GM19023 (cell line): ENCODE data around the gene FUZ.
A peak's percentile ranks its signal among the peaks of the same experiment; 100 is the strongest.

Experiments
- ATAC-seq: cut with Tn5 transposase; IDR thresholded peaks from one replicate; pipeline ENCODE4 v1.9.1; 2021; ENCODE audit warnings: mild to moderate bottlenecking, moderate library complexity; ENCODE audit not compliant: unreplicated experiment

FUZ gene

GRCh38 chr19:49786376-49786820 lies 26.7 kb downstream of the FUZ start:
- ATAC-seq = no peak

- no peak for ATAC-seq
Measured at GRCh38 chr19:49782515-49782914, 30.6 kb downstream of the FUZ start.

- ATAC-seq = no peak
Measured at GRCh38 chr19:49781394-49781793, 31.7 kb downstream of the FUZ start.

- ATAC-seq = no peak
Measured at GRCh38 chr19:49780861-49781260, 32.2 kb downstream of the FUZ start.

GRCh38 chr19:49779731-49780555 lies 33.1 kb downstream of the FUZ start:
- no peak for ATAC-seq

DNA sequence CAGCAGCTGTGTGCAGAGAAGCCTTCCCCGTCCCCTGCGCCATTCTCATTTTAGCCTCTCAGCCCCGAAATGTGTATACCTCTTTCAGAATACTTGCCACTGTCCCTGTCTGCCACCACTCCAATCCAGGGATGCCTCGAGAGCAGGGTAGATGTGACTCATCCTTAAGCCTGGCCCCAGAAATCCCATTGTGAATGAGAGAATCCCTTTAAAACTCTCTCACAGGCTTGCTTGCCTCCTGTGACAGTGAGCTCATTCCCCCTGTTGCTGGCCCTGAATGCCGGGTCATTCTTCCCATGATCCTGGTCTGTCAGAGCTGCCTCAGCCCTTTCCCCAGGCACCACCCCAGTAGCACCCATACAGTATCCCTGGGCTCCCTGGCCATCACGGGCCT lies 36.7 kb downstream of the FUZ start:
- no peak for ATAC-seq

DNA sequence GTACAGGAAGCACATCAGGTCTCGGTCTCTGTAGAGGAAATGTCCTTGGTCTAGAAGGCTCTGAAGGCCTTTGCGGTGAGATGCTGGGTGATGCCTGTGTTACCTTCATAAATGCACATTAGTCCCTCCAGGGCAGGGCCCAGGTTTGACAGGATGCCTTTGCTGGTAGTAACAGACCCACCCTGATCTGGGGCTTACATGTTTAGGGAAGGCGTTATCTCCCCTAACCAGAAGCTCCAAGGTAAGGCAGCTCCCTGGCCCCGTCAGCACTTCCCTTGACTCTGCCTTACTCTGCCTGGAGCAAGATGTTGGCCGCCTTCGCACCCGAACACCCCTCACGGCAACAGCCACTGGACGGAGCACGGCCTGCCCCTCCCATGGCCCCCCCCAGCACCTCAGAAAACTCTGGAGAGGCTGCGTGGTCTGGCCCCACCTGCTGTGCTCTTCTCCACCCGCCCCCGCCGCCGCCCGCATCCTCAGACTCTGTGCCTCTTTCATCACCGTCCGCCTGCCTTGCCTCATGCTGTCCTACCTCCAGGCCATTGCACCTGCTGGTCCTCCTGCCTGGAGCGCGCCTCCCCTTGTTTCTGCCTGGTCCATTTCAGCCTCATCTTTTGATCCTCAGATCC lies 37.2 kb downstream of the FUZ start:
- ATAC-seq = no peak

DNA sequence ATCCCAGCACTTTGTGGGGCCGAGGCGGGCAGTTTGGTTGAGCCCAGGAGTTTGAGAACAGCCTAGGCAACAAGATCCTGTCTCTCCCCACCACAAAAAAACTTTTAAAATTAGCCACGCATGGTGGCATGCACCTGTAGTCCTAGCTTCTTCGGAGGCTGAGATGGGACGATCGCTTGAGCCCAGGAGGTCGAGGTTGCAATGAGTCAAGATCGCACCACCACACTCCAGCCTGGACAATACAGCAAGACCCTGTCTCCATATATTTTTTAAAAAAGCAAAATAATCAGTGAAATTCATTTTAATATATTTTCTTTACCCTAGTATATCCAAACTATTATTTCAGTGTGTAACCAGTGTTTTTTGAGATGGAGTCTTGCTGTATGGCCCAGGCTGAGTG lies 38.1 kb downstream of the FUZ start:
- no peak for ATAC-seq

DNA sequence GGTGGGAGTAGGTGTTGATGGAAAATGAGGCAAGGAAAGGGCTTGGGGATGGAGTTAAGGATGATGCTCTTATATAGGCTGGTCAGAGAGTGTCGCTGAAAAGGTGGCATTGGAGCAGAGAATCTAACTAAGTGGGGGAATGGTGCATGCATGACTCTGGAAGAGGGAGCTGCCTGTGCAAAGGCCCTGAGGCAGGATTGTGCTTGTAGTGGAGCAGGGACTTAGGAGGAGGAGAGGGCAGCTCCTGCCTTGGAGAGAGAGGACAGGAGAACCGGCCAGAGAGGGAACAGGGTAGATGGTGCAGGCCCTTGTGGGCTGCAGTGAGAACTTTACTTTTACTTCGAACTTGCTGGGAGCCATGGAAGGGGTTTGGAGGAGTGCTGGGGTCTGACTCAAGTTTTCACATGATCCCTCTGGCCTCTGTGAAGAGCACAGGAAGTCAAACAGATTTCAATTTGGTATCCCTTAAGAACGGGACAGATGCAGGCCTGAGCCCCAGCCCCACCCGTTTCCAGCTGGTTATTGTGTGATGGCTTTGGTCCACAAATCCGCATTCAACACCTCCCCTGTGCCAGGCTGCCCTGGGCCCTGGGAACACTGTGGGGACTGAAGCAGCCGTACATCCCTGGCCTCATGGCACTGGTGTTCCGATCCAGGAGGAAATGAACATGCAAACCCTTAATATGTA lies 39.3 kb downstream of the FUZ start:
- no peak for ATAC-seq

DNA sequence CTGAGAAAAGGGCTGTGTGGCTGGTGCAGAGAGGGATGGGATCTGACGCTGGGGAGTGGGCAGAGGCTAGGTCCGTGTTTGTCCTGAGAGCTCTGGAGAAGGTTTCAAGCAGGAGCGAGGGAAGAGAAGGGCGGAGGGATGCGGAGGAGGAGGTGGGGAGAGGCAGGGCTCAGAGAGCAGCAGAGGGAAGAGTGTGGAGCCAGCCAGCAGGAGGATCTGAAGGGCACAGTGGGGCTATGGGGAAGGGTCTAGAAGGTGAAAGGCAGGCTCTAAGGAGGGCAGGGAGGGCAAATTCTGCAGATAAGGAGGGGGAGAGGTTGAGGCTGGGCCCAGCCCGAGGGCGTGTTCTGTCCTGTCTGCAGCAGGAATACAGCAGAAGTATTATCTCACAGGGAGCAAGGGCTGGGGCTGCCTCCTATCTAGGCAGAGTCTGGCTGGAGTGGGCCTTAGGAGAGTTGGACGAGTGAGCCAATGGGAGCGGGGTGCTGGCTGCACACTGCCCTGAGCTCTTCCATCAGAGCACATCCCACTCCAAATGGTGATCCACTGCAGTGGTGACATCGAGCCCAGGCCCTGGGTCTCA lies 40.2 kb downstream of the FUZ start:
- ATAC-seq = no peak

DNA sequence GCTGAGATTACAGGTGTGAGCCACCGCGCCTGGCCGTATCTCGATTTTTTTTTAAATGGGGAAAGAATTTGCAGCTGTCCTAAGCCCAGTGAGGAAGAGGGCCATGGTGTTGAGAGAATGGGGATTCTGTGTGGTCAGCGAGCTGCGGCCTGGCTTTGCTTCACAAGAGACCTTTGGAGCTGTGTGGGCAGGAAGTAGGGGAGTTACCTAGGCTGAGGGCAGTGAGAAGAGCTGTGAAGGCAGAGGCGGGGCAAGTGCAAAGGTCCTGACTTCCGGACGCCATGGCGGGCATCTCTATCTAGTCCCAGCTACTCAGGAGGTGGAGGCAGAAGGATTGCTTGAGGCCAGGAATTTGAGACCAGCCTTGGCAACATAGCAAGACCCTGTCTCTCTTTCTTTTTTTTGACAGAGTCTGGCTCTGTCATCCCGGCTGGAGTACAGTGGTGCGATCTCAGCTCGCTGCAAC lies 41.4 kb downstream of the FUZ start:
- ATAC-seq = no peak

GRCh38 chr19:49770529-49770928 lies 42.6 kb downstream of the FUZ start:
- ATAC-seq = no peak

GRCh38 chr19:49767967-49768581 lies 45.0 kb downstream of the FUZ start:
- ATAC-seq = no peak

GRCh38 chr19:49767381-49767780 lies 45.7 kb downstream of the FUZ start:
- no peak for ATAC-seq

DNA sequence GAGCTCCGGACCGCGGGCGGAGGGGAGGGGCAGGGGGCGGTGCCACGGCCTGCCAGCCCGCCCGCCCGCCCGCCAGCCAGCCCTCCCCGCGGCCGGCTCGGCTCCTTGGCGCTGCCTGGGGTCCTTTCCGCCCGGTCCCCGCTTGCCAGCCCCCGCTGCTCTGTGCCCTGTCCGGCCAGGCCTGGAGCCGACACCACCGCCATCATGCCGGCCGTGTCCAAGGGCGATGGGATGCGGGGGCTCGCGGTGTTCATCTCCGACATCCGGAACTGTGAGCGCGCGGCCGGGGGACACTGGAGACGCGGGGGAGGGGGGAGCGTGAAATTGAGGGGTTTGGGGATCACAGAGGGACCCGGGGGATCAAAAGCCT lies 46.2 kb downstream of the FUZ start, which contains the start of gene AP2A1:
Gene AP2A1, plus strand, starts transcription at position 72 of the 370 bp plus-strand sequence. Its CDS starts 133 bp downstream, at position 205.
- ATAC-seq = no peak

DNA sequence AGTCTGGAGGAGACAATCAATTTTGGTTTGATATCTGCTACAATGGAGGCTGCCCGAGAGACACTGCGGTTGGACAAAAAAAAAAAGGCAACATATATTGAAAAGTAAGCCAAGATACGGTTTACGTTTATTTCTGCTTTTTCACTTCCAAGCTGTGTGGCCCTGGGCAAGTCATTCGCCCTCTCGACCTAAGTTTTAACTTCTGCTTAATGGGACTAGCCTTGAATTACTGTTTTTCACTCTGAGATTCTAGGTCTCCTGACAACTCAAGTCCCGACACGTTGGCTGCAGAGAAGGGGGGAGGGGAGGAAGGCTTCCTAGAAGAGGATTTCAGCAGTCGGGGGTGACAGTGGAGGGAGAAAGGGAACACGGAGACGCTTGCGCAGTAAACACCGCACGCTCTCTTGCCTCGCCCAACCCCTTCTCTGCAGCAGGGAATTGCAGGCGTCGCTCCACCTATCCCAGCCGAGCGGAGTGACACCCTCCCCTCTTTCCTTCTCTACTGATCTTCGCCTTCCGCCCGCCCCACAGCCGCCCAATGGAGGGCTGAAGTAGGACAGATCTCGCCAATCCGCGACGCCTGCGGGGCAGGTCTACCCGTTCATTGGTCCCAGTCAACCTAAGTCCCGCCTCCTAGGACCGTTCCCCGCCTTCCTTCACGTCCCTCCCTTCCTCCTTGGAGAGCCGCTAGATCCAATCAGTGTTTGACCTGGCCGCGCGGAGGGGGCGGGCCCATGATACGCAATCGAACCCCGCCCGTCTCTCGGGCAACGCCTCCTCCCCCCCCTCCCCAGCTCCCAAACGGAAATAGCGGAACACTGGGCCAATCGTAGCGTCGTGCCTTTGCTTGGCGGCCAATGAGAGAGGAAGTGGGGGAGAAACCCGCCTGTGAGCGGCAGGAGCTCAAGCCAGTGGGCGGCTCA lies 46.8 kb downstream of the FUZ start:
- ATAC-seq = peak; percentile 91

DNA sequence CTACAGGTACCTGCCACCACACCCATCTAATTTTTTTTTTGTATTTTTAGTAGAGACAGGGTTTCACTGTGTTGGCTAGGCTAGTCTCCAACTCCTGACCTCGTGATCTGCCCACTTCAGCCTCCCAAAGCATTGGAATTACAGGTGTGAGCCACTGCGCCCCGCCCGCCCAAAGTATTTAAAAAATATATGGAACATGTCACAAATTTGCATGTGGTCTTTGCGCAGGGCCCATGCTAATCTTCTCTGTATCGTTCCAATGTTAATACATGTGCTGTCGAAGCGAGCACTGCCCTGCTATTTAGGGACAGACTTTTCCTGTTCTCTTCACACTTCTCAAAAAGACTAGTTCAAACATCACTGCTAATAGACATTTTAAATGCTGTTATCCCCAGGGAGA lies 48.8 kb downstream of the FUZ start:
- no peak for ATAC-seq

DNA sequence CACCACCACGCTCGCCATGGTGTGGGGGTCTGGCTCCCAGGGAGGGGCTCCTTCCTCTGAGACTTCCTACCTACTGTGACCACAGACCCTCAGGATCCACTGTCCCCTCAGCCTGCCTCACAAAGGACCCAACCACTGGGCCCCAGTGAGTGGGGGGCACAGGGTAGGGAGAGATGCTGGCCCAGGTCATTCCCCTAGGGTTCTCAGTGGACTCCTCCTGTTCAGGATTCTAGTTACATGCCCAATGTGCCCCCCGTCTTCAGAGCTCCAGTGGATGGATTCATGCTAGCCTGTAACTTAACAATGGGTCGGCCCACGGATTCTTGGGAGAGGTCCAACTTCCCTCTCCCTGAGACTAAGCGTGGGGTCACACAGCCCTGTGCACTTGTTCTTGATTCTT lies 49.9 kb downstream of the FUZ start, which contains the start of gene TSKS:
Gene TSKS, minus strand, starts transcription at position 77 of the 400 bp plus-strand sequence. Its CDS starts 59 bp downstream, at position 18.
- ATAC-seq = no peak

DNA sequence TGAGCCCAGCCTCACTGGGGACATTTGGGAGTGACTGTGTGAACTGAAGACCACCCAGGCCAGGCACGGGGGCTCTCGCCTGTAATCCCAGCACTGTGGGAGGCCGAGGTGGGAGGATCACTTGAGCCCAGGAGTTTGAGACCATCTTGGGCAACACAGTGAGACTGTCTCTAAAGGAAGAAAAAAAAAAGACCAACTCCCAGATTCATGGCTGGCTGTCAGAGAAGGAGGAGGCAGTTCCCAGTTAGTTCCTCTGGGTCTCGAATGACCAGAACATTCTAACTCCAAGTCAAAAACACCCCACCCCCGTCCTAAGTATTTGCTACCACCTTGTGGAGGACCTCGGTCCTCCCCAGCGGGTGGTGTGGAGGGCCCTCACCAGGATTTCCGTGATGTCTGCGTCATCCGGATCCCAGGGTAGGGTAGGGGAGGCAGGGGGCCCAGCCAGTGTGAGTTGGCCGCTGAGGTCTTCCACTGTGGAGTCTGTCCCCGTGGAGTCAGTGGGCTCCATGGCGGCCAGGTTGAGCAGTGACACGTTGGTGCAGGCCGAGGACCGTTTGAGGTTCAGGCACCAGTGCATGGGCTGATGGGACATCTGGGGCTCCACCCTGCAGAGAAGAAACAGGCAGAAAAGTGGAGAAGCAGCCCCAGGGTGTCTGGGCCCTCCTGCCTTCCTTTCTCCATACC lies 51.3 kb downstream of the FUZ start:
- no peak for ATAC-seq
